PC-9 (cell line): ENCODE results near the gene LRIF1. TPM values are rescaled to one million over a fixed set of nuclear protein-coding genes. Genes with fewer than 3 reads are reported as not detected.

ENCODE experiments used
- BruUV-seq: library from RNA; stranded (reverse); fragments of 400-500 nt; replicated peaks from 2 replicates; lab custom pipeline; 2021; lab: Mats Ljungman, UMichigan
- CTCF ChIA-PET: fragments of 300-600 bp; sonication (Branson Sonifier 250); formaldehyde crosslinking; loops from one replicate; lab custom pipeline; 2022; ENCODE audit warnings: antibody characterized with exemption; lab: Charles Lee
- POLR2A ChIA-PET: fragments of 300-600 bp; sonication (Branson Sonifier 250); formaldehyde crosslinking; loops from one replicate; lab custom pipeline; 2022; ENCODE audit warnings: antibody characterized with exemption; ENCODE audit not compliant: unreplicated experiment; lab: Charles Lee
- DNase-seq, 2 experiments: peaks; one replicate each; pipeline versions ENCODE4 v3.0.0 to v3.0.0-alpha.2; 2015 to 2022; ENCODE audit warnings: mixed read lengths in 1 of 2
- H2AFZ ChIP-seq: fragments of 200-600 bp; sonication (generic); 2 replicates; pipeline ENCODE4 v1.8.1; 2017; ENCODE audit warnings: antibody characterized with exemption
- H3F3A ChIP-seq: fragments of 200-600 bp; sonication (generic); 2 replicates; pipeline ENCODE4 v1.8.1; 2017; ENCODE audit warnings: antibody characterized with exemption, mild to moderate bottlenecking, low read depth; ENCODE audit not compliant: insufficient read depth
- H3K27ac ChIP-seq: fragments of 200-600 bp; sonication (generic); 2 replicates; pipeline ENCODE4 v1.6.1; 2016; ENCODE audit warnings: mixed run types
- H3K27me3 ChIP-seq: fragments of 200-600 bp; sonication (generic); 2 replicates; pipeline ENCODE4 v1.6.1; 2016; ENCODE audit warnings: low read depth, mixed run types; ENCODE audit not compliant: insufficient read depth
- H3K36me3 ChIP-seq: fragments of 200-600 bp; sonication (generic); 2 replicates; pipeline ENCODE4 v1.6.1; 2016; ENCODE audit warnings: low read depth, mixed run types
- H3K4me1 ChIP-seq: fragments of 200-600 bp; sonication (generic); replicated peaks from 2 replicates; pipeline ENCODE4 v1.6.1; 2016; ENCODE audit warnings: mixed run types; ENCODE audit not compliant: insufficient read depth
- H3K4me2 ChIP-seq: fragments of 200-600 bp; sonication (generic); 2 replicates; pipeline ENCODE4 v1.6.1; 2017; ENCODE audit warnings: mixed run types
- H3K4me3 ChIP-seq: fragments of 200-600 bp; sonication (generic); 2 replicates; pipeline ENCODE4 v1.6.1; 2016; ENCODE audit warnings: mixed run types
- H3K79me2 ChIP-seq: fragments of 200-600 bp; sonication (generic); 2 replicates; pipeline ENCODE4 v1.6.1; 2017; ENCODE audit warnings: low read depth, mixed run types
- H3K9me2 ChIP-seq: fragments of 200-600 bp; sonication (generic); 2 replicates; pipeline ENCODE4 v1.8.1; 2017; ENCODE audit warnings: mild to moderate bottlenecking; ENCODE audit not compliant: insufficient read depth
- H3K9me3 ChIP-seq: fragments of 200-600 bp; sonication (generic); 2 replicates; pipeline ENCODE4 v1.8.1; 2016; ENCODE audit warnings: low read depth; ENCODE audit not compliant: insufficient read depth
- H4K20me1 ChIP-seq: fragments of 200-600 bp; sonication (generic); 2 replicates; pipeline ENCODE4 v1.8.1; 2017; ENCODE audit not compliant: insufficient read depth
- EZH2 ChIP-seq: fragments of 200-600 bp; sonication (generic); IDR thresholded peaks from 2 replicates; pipeline ENCODE4 v1.8.0; 2017; ENCODE audit warnings: antibody characterized with exemption, low read depth
- intact Hi-C: fragments of 100-400 bp; cut with micrococcal nuclease; formaldehyde crosslinking; loops from one replicate; pipeline ENCODE4 v1.10.0; 2022; ENCODE audit not compliant: unreplicated experiment
- total RNA-seq: library from RNA; stranded (reverse); gene quantifications from 2 replicates; pipeline ENCODE4 v1.2.3, GENCODE V29; 2021
- TF ChIP-seq, protein P1 (sequence below): fragments of 200-600 bp; sonication (generic); conservative IDR thresholded peaks from 2 replicates; pipeline ENCODE4 v1.6.1; 2017; ENCODE audit warnings: mixed run types, antibody characterized with exemption, mild to moderate bottlenecking, moderate library complexity

Gene LRIF1
- total RNA-seq, 1 experiment from 2014 or later, result 13.5 TPM

DNA sequence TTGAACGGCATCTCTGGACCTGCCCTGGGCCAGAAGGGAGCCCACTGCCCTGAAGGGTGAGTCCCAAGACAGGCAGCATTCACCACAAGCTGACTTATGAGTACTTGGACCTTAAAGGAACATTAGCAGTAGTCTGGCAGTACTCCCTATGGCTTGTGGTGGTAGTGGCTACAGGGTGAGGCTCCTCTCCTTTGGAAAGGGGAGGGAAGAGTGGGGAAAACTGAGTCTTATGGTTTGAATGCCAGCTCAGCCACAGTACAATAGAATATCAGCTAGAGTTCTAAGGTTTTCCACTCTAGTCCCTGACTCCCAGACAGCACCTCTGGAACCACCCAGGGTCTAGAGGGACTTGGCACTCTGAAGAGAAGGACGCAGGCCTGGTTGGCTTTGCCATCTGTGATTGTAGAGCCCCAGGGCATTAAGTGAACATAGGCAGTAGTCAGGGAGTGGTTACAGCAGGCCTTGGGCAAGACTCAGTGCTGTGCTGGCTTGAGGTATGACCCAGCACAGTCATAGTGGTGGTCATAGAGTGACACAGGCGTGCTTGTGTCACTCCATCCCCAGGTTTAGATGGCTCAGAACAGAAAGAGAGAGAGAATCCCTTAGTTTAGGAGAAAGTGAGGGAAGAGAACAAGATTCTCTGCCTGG is 59.7 kb downstream of the LRIF1 start:
- no peaks in the 10 kb centered on the region for H3K36me3 ChIP-seq
- no peak for DNase-seq
- no peak overlapping the region for H3K4me2 ChIP-seq
- CTCF ChIA-PET, result no interaction called here
- H3F3A ChIP-seq, result no peaks in the 10 kb centered on the region
- H3K79me2 ChIP-seq, result no peaks in the 10 kb centered on the region
- H3K27me3 ChIP-seq, result no peaks in the 10 kb centered on the region
- no peaks in the 10 kb centered on the region for H3K9me3 ChIP-seq
- BruUV-seq, result no TSS peak
- no peaks in the 10 kb centered on the region for H3K4me1 ChIP-seq
- intact Hi-C loops, result no loop called here
- no peaks in the 10 kb centered on the region for H3K9me2 ChIP-seq
- POLR2A ChIA-PET, result no interaction called here
- no peak overlapping the region for H3K27ac ChIP-seq
- no peak for TF ChIP-seq EZH2
- TF ChIP-seq, protein P1, sequence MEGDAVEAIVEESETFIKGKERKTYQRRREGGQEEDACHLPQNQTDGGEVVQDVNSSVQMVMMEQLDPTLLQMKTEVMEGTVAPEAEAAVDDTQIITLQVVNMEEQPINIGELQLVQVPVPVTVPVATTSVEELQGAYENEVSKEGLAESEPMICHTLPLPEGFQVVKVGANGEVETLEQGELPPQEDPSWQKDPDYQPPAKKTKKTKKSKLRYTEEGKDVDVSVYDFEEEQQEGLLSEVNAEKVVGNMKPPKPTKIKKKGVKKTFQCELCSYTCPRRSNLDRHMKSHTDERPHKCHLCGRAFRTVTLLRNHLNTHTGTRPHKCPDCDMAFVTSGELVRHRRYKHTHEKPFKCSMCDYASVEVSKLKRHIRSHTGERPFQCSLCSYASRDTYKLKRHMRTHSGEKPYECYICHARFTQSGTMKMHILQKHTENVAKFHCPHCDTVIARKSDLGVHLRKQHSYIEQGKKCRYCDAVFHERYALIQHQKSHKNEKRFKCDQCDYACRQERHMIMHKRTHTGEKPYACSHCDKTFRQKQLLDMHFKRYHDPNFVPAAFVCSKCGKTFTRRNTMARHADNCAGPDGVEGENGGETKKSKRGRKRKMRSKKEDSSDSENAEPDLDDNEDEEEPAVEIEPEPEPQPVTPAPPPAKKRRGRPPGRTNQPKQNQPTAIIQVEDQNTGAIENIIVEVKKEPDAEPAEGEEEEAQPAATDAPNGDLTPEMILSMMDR, result no peak
- no peaks in the 10 kb centered on the region for H4K20me1 ChIP-seq
- H2AFZ ChIP-seq, result no peak overlapping the region
- no peak overlapping the region for H3K4me3 ChIP-seq

DNA sequence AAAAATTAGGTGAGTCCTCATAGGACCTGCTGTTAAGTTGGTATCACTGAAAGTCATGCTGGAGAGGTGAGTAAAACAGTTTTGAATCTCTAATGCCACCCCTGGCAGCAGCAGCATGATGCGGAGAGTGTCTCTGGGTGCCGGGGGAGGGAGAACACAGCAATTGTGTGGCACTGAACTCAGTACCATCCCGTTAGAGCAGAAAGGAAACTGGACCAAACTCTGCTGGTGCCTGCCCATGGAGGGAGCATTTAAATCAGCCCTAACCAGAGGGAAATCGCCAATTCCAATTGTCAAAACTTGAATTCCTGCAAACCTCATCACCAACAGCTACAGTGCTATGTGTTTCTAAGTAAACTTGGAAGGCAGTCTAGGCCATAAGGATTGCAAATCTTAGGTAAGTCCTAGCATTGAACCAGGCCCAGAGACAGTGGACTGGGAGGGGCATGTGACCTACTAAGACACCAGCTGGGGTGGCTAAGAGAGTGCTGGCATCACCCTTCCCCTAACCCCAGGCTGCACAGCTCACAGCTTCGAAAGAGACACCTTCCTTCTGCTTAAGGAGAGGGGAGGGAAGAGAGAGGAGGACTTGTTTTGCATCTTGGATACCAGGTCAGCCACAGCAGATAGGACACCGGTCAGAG is 60.8 kb downstream of the LRIF1 start:
- CTCF ChIA-PET, result no interaction called here
- no peak for TF ChIP-seq EZH2
- TF ChIP-seq, protein P1, result no peak
- Histone ChIP-seq H3K36me3 (no peaks in the 10 kb centered on the region), H3K9me3 (no peaks in the 10 kb centered on the region), H3K27me3 (no peaks in the 10 kb centered on the region), H3K4me3 (no peak overlapping the region), H3K79me2 (no peaks in the 10 kb centered on the region), H3K27ac (no peak overlapping the region), H3K4me1 (no peaks in the 10 kb centered on the region), H3K4me2 (no peak overlapping the region), H4K20me1 (no peaks in the 10 kb centered on the region), H2AFZ (no peak overlapping the region), H3K9me2 (no peaks in the 10 kb centered on the region), H3F3A (no peaks in the 10 kb centered on the region)
- POLR2A ChIA-PET, result no interaction called here
- no TSS peak for BruUV-seq
- intact Hi-C loops, result no loop called here
- no peak for DNase-seq

- H3K36me3 ChIP-seq, result no peaks in the 10 kb centered on the region
- CTCF ChIA-PET, result interaction anchor here (0.6 kb wide), 1 partner anchor 127 kb away, joined by 3 read pairs; no protein-coding TSS in a partner anchor
- no peaks in the 10 kb centered on the region for H3K9me3 ChIP-seq
- no peak for DNase-seq
- no peak overlapping the region for H3K27ac ChIP-seq
- POLR2A ChIA-PET, result no interaction called here
- intact Hi-C loops, result no loop called here
- no peaks in the 10 kb centered on the region for H3K79me2 ChIP-seq
- H3F3A ChIP-seq, result no peaks in the 10 kb centered on the region
- H3K4me3 ChIP-seq, result no peak overlapping the region
- no peak overlapping the region for H3K4me2 ChIP-seq
- no peaks in the 10 kb centered on the region for H3K4me1 ChIP-seq
- no peak overlapping the region for H2AFZ ChIP-seq
- peaks cover 12% of the 10 kb centered on the region; the same call in 1 of the 2 replicates for H3K27me3 ChIP-seq
- no TSS peak for BruUV-seq
- no peaks in the 10 kb centered on the region for H4K20me1 ChIP-seq
- TF ChIP-seq, protein P1, result no peak
- no peak for TF ChIP-seq EZH2
- H3K9me2 ChIP-seq, result no peaks in the 10 kb centered on the region
Observed at GRCh38 chr1:110899458-110899843, 64.3 kb downstream of the LRIF1 start.
